ENCODE data around the gene XAF1.
A peak's percentile ranks its signal among the peaks of the same experiment; 100 is the strongest.
"Not testable (repeated sequence)": the region's sequence is repeated elsewhere in the genome, so short reads cannot be mapped to it uniquely, and the experiment has no call there.

The XAF1 gene

DNA sequence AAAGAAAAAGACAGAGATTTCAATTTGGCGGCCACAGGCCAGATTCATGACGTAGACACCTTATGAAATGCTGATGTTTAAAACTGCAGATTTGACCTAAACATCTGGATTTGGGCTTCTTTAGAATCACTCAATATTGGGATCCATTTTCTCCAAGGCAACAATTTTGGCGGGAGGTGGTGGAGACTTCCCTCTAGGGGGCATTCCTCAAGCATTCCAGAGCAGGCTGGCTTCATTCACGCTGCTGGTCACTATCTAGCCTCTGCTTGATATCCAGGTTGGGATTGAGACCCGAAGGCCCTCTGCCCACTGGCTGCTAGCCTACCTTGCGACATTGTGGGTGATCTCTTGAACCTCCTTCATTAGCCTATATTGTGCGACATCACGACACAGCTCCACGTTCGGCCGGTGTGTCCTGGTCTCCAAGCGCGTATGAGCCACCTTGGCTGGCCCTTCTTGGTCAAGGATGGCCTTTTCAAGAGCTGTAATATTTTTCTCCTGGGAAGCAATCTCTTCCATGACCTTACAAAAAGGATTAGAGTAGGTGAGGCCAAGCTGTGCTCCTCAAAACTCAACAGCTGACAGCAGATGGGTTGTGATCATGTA lies 44.7 kb downstream of the XAF1 start:
- ATAC-seq (no peak), DNase-seq (peak; percentile 15)
- H3K27ac Mint-ChIP-seq, result no peak overlapping the region
- H3K4me3 Mint-ChIP-seq, result no peak overlapping the region
- H3K9me3 Mint-ChIP-seq, result no peaks in the 10 kb centered on the region
- H3K36me3 Mint-ChIP-seq (ENCODE audit: low read depth), result no peaks in the 10 kb centered on the region
- no peaks in the 10 kb centered on the region for H3K4me1 Mint-ChIP-seq
- peaks cover 4% of the 10 kb centered on the region for H3K27me3 Mint-ChIP-seq

DNA sequence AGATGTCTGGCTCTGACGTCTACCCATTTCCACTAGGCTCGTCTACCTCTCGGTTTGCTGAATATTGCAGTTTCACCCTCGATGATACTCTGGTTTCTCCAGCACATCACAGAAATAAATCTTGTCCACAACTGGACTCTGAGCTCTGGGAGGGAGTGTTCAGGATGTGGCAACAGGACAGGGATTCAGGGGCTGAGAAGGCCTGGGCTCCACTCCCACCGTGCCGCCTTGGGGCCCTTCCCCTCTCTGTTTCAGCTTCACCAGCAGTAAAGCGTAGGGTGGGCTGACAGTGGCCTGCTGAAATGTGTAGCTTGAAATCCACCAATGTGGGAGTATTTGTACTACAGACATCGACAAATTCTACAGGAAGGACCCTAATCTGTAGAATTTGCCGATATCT lies 55.7 kb downstream of the XAF1 start:
- no peak for ATAC-seq
- Mint-ChIP-seq H3K9me3 (no peaks in the 10 kb centered on the region), H3K27ac (no peak overlapping the region), H3K36me3 (ENCODE audit: low read depth) (peaks cover 1% of the 10 kb centered on the region), H3K4me3 (no peak overlapping the region), H3K4me1 (no peaks in the 10 kb centered on the region), H3K27me3 (peaks cover 14% of the 10 kb centered on the region)
- no peak for DNase-seq

DNA sequence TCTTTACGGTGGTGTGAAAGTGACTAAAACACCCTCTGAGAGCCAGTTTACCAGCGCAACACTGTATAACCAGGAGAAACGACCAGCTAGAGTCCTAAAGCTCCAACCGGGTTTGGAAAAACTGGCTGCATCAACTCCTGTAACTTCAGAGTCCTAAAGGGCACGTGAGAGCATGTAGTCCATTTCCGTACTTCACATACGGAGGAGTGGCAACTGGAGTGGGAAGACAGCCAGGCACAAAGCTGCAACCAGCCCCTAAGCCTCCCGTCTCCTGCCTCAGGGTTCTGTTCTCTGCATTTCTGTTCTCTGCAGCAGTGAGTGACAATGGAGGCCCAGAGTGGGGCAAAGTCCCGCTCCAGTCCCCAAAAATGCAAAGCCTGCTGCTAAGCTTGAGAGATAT lies 56.4 kb downstream of the XAF1 start:
- ATAC-seq (no peak), DNase-seq (no peak)
- Mint-ChIP-seq H3K4me1 (no peaks in the 10 kb centered on the region), H3K36me3 (ENCODE audit: low read depth) (peaks cover 1% of the 10 kb centered on the region), H3K9me3 (no peaks in the 10 kb centered on the region), H3K27me3 (peaks cover 14% of the 10 kb centered on the region), H3K4me3 (no peak overlapping the region), H3K27ac (no peak overlapping the region)

DNA sequence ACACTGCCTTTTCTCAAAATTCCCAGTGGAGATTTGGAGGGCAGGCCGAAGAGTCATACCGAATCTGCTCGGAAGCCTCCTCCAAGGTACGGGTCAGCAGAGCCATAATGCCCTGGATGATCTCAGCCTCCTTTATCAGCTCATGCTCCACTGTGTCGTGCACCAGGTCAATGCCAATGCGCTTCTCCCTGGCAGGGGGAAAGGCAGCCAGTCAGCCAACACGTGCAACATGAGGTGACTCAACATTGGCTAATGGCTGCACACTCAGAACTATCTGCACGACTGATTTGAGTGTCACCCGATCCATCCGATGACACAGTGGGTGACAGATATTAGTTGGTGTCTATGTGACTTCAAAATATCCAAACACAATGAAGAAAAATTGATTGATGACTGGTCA lies 59.9 kb downstream of the XAF1 start:
- Mint-ChIP-seq H3K4me3 (no peak overlapping the region), H3K36me3 (ENCODE audit: low read depth) (peaks cover 1% of the 10 kb centered on the region), H3K27ac (no peak overlapping the region), H3K27me3 (peaks cover 6% of the 10 kb centered on the region), H3K4me1 (no peaks in the 10 kb centered on the region), H3K9me3 (no peaks in the 10 kb centered on the region)
- DNase-seq (no peak), ATAC-seq (no peak)

DNA sequence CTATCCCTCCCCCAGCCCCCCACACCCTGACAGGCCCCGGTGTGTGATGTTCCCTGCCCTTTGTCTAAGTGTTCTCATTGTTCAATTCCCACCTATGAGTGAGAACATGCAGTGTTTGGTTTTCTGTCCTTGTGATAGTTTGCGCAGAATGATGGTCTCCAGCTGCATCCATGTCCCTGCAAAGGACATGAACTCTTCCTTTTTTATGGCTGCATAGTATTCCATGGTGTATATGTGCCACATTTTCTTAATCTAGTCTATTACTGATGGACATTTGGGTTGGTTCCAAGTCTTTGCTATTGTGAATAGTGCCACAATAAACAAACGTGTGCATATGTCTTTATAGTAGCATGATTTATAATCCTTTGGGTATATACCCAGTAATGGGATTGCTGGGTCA lies 60.5 kb downstream of the XAF1 start:
- not testable (repeated sequence) for H3K4me3 Mint-ChIP-seq; H3K27me3 Mint-ChIP-seq; ATAC-seq; H3K27ac Mint-ChIP-seq; DNase-seq; H3K9me3 Mint-ChIP-seq; H3K36me3 Mint-ChIP-seq (ENCODE audit: low read depth); H3K4me1 Mint-ChIP-seq

DNA sequence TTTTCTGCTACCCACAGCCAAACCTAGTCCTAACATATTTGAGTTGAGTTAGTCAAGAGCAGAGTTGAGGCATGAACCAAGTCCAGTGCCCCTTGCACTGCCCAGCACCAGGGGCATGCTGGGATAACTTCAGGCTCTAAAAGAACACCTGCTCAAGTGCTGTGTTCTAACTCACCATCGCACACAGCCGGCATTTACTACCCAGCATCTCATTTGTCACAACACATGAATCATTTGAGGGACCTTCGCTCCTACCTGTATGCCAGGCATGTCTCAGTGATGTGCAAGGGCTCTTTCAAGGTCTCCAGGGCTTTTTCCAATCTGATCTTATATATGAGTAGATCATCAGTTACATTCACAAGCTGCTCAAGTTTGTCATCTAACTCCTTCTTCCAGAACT lies 63.1 kb downstream of the XAF1 start:
- no peak for ATAC-seq
- Mint-ChIP-seq H3K9me3 (no peaks in the 10 kb centered on the region), H3K36me3 (ENCODE audit: low read depth) (no peaks in the 10 kb centered on the region), H3K27me3 (peaks cover 9% of the 10 kb centered on the region), H3K4me3 (no peak overlapping the region), H3K4me1 (no peaks in the 10 kb centered on the region), H3K27ac (no peak overlapping the region)
- DNase-seq, result no peak

DNA sequence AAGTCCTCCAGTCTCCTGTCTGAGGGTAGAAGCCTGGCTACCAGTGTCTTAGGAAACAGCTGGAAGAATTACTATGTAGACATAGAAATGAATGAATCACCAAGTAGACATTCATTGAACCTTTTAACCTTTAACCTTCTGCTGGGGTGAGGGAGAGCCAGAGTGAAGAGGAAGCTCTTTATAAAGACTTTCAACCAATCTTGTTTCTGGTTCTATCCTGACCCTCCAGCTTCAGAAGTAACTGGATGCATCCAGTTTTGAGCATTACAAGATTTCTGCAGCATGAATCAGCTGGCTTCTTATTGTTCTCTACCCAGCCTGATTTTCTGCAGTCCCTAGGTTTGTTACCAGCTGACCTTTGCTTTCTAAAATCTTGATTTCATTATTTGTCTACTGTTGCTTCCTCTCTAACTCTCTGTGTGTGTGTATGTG lies 67.2 kb downstream of the XAF1 start:
- Mint-ChIP-seq H3K27ac (no peak overlapping the region), H3K4me1 (no peaks in the 10 kb centered on the region), H3K27me3 (peaks cover 20% of the 10 kb centered on the region), H3K36me3 (ENCODE audit: low read depth) (no peaks in the 10 kb centered on the region), H3K4me3 (no peak overlapping the region), H3K9me3 (no peaks in the 10 kb centered on the region)
- ATAC-seq (no peak), DNase-seq (no peak)
